K562 (cell line): ENCODE results near the gene CDC42SE2. TPM values are rescaled to one million over a fixed set of nuclear protein-coding genes. Genes with fewer than 3 reads are reported as not detected.
A peak's percentile ranks its signal among the peaks of the same experiment; 100 is the strongest.

Experiments
- ATAC-seq: fragments of 200-7000 bp; cut with Tn5 transposase; 3 replicates; pipeline ENCODE4 v1.9.1; 2020; ENCODE audit warnings: moderate library complexity
- BruUV-seq: library from RNA; stranded (reverse); fragments of 400-500 nt; replicated peaks from 2 replicates; lab custom pipeline; 2021; lab: Mats Ljungman, UMichigan
- CTCF ChIA-PET: fragments of 300-600 bp; formaldehyde crosslinking; extraction: SDS; loops from one replicate; lab custom pipeline; 2021; ENCODE audit warnings: low intra/inter-chr PET ratio; lab: Yijun Ruan, JAX
- POLR2A ChIA-PET: fragments of 300-600, 350-650 bp; sonication (Branson Sonifier 250); formaldehyde crosslinking; extraction: SDS; loops from one replicate; lab custom pipeline; 2021; ENCODE audit warnings: antibody characterized with exemption, inconsistent platforms; lab: Yijun Ruan, JAX
- DNase-seq, 4 experiments: peaks; one replicate each; pipeline versions ENCODE4 v3.0.0 to v3.0.0-alpha.2; 2011 to 2018; ENCODE audit warnings: low spot score in 3 of 4, mixed read lengths in 3 of 4; ENCODE audit errors: extremely low read depth in 1 of 4
- FAIRE-seq: peaks from 2 replicates; lab custom pipeline; 2011; peaks lifted over from hg19 to GRCh38; lab: Jason Lieb, UNC
- H2AFZ ChIP-seq: 2 replicates; pipeline ENCODE4 v1.6.0; 2011; ENCODE audit warnings: low read depth, low read length, control low read depth, inconsistent platforms
- H3K27ac ChIP-seq: fragments of 200-600 bp; 3 replicates; pipeline ENCODE4 v1.8.0; 2011; ENCODE audit warnings: low read depth, mild to moderate bottlenecking, control low read depth, inconsistent platforms, low read length, moderate library complexity, mixed read lengths; ENCODE audit errors: extremely low read depth
- H3K27me3 ChIP-seq, 2 experiments: fragments of 300-600 bp in 1 of 2; 2 replicates in 1 of 2; 3 replicates in 1 of 2; pipeline versions ENCODE4 v1.6.0 to v1.8.0; 2011; ENCODE audit warnings: inconsistent platforms in 2 of 2, low read length in 2 of 2, mild to moderate bottlenecking in 1 of 2, mixed read lengths in 1 of 2, moderate library complexity in 1 of 2; ENCODE audit not compliant: control insufficient read depth in 2 of 2, insufficient read depth in 2 of 2
- H3K36me3 ChIP-seq: fragments of 300-600 bp; 3 replicates; pipeline ENCODE4 v1.8.0; 2011; ENCODE audit warnings: mild to moderate bottlenecking, low read length, inconsistent platforms; ENCODE audit not compliant: control insufficient read depth, insufficient read depth
- H3K4me1 ChIP-seq, 2 experiments: fragments of 200-600 bp in 1 of 2; replicated peaks in 1 of 2; 2 replicates in 1 of 2; 3 replicates in 1 of 2; pipeline versions ENCODE4 v1.5.1 to v1.8.0; 2011; ENCODE audit warnings: inconsistent platforms in 2 of 2, low read length in 2 of 2, mild to moderate bottlenecking in 1 of 2, mixed read lengths in 1 of 2, moderate library complexity in 1 of 2; ENCODE audit not compliant: control insufficient read depth in 2 of 2, insufficient read depth in 2 of 2
- H3K4me2 ChIP-seq: 2 replicates; pipeline ENCODE4 v1.6.1; 2011; ENCODE audit warnings: low read length, control low read depth, inconsistent platforms, mixed read lengths; ENCODE audit not compliant: insufficient read depth
- H3K4me3 ChIP-seq: fragments of 200-600 bp; sonication (generic), shearing (Covaris generic); 2 replicates; pipeline ENCODE4 v1.5.1; 2016; ENCODE audit warnings: control low read depth, inconsistent platforms
- H3K79me2 ChIP-seq: fragments of 200-600 bp; 3 replicates; pipeline ENCODE4 v1.8.0; 2011; ENCODE audit warnings: low read length, inconsistent platforms; ENCODE audit not compliant: control insufficient read depth, insufficient read depth
- H3K9ac ChIP-seq, 2 experiments: 2 replicates each; pipeline versions ENCODE4 v1.6.0 to v1.6.1; 2011; ENCODE audit warnings: low read depth in 2 of 2, low read length in 2 of 2, control low read depth in 1 of 2, inconsistent platforms in 1 of 2, mild to moderate bottlenecking in 1 of 2, mixed read lengths in 1 of 2; ENCODE audit not compliant: insufficient read depth in 1 of 2
- H3K9me1 ChIP-seq: one replicate; pipeline ENCODE4 v1.6.0; 2011; ENCODE audit warnings: inconsistent platforms, mild to moderate bottlenecking, low read length, moderate library complexity; ENCODE audit not compliant: control insufficient read depth, insufficient read depth
- H3K9me3 ChIP-seq: replicated peaks from 2 replicates; pipeline ENCODE4 v1.5.1; 2011; ENCODE audit warnings: low read depth, low read length, inconsistent platforms; ENCODE audit not compliant: control insufficient read depth, insufficient read depth
- H4K20me1 ChIP-seq: replicated peaks from 2 replicates; pipeline ENCODE4 v1.6.1; 2011; ENCODE audit warnings: low read length, inconsistent platforms, mixed read lengths; ENCODE audit not compliant: control insufficient read depth, insufficient read depth
- BRF1 ChIP-seq: IDR thresholded peaks from 3 replicates; pipeline ENCODE4 v1.6.1; 2011; ENCODE audit warnings: borderline replicate concordance, mild to moderate bottlenecking; ENCODE audit not compliant: insufficient read length; ENCODE audit errors: extremely low read depth
- FOSL1 ChIP-seq: fragments of 200-800 bp; sonication (Bioruptor generic); conservative IDR thresholded peaks from 2 replicates; pipeline ENCODE4 v1.6.1; 2016; ENCODE audit warnings: missing genetic modification characterization, missing compliant biosample characterization
- JUND ChIP-seq, 2 experiments: IDR thresholded peaks; 2 replicates in 1 of 2; 3 replicates in 1 of 2; pipeline ENCODE4 v1.6.1; 2011; ENCODE audit warnings: borderline replicate concordance in 2 of 2, low read depth in 2 of 2, low read length in 2 of 2, improper control_type of control experiment in 1 of 2, missing biosample characterization in 1 of 2, missing genetic modification characterization in 1 of 2, missing genetic modification reagents in 1 of 2
- in situ Hi-C: fragments of 300-500 bp; cut with MboI; formaldehyde crosslinking; loops from 4 replicates; pipeline ENCODE4 v1.15.0; 2018; ENCODE audit warnings: inconsistent platforms, mixed read lengths
- intact Hi-C: fragments of 100-400 bp; cut with micrococcal nuclease; formaldehyde crosslinking; loops from 2 replicates; pipeline ENCODE4 v1.14.2; 2022
- polyA plus RNA-seq, 8 experiments: library from polyadenylated mRNA; depleted of rRNA in 4 of 8; stranded (reverse) in 5 of 8; unstranded in 3 of 8; fragments of >200 nt; fragmentation: Nextera tagmentation in 2 of 8; fragmentation: Illumina TruSeq in 1 of 8; extraction: Ambion mirVana in 2 of 8; extraction: Trizol in 1 of 8; gene quantifications; 2 replicates each; pipeline versions ENCODE4 v1.2.1 to v1.2.3, GENCODE V29; 2011 to 2014; ENCODE audit warnings: inconsistent platforms in 1 of 8, missing spikeins in 1 of 8
- total RNA-seq, 7 experiments: library from RNA; depleted of rRNA in 6 of 7; stranded (reverse); fragments of >200 nt in 6 of 7; fragmentation: Illumina TruSeq in 2 of 7; extraction: Trizol in 2 of 7; gene quantifications; 2 replicates each; pipeline versions ENCODE4 v1.2.1 to v1.2.3, GENCODE V29; 2011 to 2021; ENCODE audit warnings: low replicate concordance in 1 of 7
- TF ChIP-seq, protein P1 (sequence below), 2 experiments: fragments of 450-650 bp in 1 of 2; sonication (generic) in 1 of 2; formaldehyde crosslinking in 1 of 2; IDR thresholded peaks in 1 of 2; conservative IDR thresholded peaks in 1 of 2; 2 replicates each; pipeline versions ENCODE4 v1.6.1 to v1.8.1; 2016 to 2023; ENCODE audit warnings: mild to moderate bottlenecking in 2 of 2, moderate library complexity in 2 of 2, inconsistent platforms in 1 of 2, missing genetic modification reagents in 1 of 2

CDC42SE2 gene
- total and polyA plus RNA-seq, 9 of the 15 experiments (the other 6 are each of a cell fraction or from before 2014, with no cell fraction given): 24.8 to 44.3 (median 32.7) TPM

DNA sequence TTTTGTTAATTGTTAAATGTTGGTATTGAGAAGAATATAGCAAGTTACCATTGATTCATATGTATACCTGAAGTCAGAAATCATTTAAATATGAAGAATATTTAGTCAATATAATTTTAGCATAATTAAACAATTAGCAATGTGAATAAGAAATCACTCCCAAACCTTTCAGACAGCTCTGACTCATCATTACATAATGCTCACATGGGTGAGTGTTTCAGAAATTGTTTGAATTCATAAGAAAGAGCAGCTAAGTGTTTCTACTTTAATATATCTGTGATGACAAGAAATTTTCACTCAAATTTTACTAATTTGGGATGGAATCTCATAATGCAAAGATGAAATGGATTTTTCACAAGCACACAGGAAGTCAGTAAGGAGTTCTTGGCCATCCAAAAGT lies 42.0 kb upstream of the CDC42SE2 start:
- DNase-seq (no peak), ATAC-seq (no peak), FAIRE-seq (no peak)
- ChIA-PET POLR2A (interaction anchor here (0.5 to 1.1 kb wide), 4 partner anchors 15 to 536 kb away, joined by 3 to 7 read pairs (median 4); no protein-coding TSS in a partner anchor), CTCF (no interaction called here)
- no peak overlapping the region for H3K4me3 ChIP-seq
- in situ Hi-C loops (no loop called here), intact Hi-C loops (no loop called here)
- no peaks in the 10 kb centered on the region for H3K9me3 ChIP-seq
- peaks cover 2 to 4% of the 10 kb centered on the region in 2 experiments; a peak in 2 of 5 replicates for H3K4me1 ChIP-seq
- no peak overlapping the region for H3K27ac ChIP-seq
- no peak overlapping the region for H3K9ac ChIP-seq
- BruUV-seq: no TSS peak
- H4K20me1 ChIP-seq: no peaks in the 10 kb centered on the region
- no peak overlapping the region for H3K4me2 ChIP-seq
- TF ChIP-seq JUND (IDR thresholded peaks at IDR 0.05; ENCODE audit: borderline replicate concordance, low read depth, low read length): no peak
- 0 out of 3 replicates have a peak, but pooled peaks have one; percentile 28 for TF ChIP-seq JUND (tag; IDR thresholded peaks at IDR 0.05; ENCODE audit: borderline replicate concordance, low read depth, low read length)
- TF ChIP-seq FOSL1 (tag): peak; percentile 46
- TF ChIP-seq, protein P1, sequence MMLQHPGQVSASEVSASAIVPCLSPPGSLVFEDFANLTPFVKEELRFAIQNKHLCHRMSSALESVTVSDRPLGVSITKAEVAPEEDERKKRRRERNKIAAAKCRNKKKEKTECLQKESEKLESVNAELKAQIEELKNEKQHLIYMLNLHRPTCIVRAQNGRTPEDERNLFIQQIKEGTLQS (IDR thresholded peaks at IDR 0.05): peak; percentile 74
- TF ChIP-seq, protein P1 (CRISPR knock-in tag; conservative IDR thresholded peaks at IDR 0.05): no peak
- TF ChIP-seq BRF1: no peak
- no peak overlapping the region for H2AFZ ChIP-seq
- no peaks in the 10 kb centered on the region for H3K79me2 ChIP-seq
- no peaks in the 10 kb centered on the region for H3K9me1 ChIP-seq
- no peaks in the 10 kb centered on the region for H3K36me3 ChIP-seq
- peaks cover 0 to 5% of the 10 kb centered on the region in 2 experiments; a peak in 1 of 5 replicates for H3K27me3 ChIP-seq
